UCSD-AML1 (cell line): ENCODE measurements around the gene LIN28B.
"Not testable (repeated sequence)": the region's sequence is repeated elsewhere in the genome, so short reads cannot be mapped to it uniquely, and the experiment has no call there.

Source experiments
- DNase-seq: peaks from one replicate; lab custom pipeline; 2025; ENCODE audit not compliant: unreplicated experiment; lab: John Stamatoyannopoulos, UW

LIN28B gene

DNA sequence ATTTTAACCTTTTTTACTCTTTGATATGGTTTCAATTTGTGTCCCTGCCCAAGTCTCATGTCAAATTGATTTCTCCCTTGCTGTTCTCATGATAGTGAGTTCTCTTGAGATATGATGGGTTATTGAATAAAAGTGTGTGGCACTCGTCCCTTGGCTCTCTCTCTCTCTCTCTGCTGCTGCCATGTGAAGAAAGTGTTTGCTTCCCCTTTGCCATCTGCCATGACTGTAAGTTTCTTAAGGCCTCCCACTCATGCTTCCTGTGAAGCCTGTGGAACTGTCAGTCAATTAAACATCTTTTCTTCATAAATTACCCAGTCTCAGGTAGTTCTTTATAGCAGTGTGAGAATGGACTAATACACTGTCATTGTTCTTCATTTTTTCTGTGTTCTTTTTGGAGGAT lies 48.5 kb downstream of the LIN28B start:
- DNase-seq, result no peak

DNA sequence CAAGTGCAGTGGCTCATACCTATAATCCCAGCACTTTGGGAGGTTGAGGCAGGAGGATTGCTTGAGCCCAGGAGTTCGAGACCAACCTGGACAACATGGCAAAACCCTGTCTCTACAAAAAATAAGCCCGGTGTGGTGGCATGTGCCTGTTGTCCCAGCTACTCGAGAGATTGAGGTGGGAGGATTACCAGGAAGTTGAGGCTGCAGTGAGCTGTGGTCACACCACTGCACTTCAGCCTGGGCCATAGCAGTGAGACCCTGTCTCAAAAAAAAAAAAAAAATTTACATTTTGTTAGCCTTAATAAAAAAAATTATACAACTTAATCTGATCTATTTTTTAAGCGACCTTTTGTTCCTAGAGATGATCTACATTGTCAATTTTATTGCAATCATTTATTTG lies 56.6 kb downstream of the LIN28B start:
- DNase-seq, result not testable (repeated sequence)

DNA sequence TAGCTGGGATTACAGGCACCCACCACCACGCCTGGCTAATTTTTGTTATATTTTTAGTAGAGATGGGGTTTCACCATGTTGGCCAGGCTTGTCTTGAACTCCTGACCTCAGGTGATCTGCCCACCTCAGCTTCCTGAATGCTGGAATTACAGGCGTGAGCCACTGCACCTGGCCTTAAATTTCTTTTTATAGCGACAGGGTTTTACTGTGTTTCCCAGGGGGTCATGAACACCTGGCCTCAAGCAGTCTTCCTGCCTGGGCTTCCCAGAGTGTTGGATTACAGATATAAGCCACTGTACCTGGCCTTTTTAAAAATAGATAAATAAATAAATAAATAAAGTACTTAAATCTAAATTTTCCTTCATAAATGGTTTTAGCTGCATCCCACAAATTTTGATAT lies 57.5 kb downstream of the LIN28B start:
- no peak for DNase-seq

DNA sequence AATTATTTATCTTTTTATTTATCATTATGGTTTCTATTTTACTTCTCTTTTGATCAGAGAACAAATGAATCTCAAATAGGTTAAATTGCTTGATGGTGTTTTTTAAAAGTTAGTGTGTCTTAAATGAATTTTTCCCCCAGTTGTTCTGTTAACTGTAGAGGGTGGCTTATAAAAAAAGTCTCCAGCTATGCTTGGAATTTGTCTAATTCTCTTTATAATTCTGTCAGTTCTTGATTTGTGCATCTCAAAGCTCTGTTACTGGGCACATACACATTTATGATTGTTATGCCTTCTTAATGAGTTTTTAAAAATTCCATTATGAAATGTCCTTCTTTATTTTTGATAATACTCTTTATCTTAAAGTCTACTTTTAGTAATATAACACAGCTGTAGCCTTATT lies 58.0 kb downstream of the LIN28B start:
- no peak for DNase-seq

DNA sequence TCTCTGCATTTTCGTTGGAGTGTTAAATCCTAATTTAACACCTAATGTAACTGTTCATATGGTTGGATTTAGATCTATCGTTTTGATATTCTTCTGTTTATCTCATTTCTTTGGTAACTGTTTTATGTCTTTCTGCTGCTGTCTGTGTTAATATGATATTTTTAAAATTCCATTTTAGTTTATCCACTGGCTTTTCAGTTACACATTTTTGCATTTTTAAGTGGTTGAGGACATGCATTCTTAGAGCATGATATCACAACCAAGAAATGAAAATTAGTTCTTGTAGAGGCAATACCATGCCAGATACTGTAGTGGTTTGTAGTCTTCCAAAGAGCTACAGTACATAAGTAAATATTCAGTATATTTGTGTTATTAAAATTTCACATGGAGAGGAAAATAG lies 58.6 kb downstream of the LIN28B start:
- DNase-seq, result no peak

DNA sequence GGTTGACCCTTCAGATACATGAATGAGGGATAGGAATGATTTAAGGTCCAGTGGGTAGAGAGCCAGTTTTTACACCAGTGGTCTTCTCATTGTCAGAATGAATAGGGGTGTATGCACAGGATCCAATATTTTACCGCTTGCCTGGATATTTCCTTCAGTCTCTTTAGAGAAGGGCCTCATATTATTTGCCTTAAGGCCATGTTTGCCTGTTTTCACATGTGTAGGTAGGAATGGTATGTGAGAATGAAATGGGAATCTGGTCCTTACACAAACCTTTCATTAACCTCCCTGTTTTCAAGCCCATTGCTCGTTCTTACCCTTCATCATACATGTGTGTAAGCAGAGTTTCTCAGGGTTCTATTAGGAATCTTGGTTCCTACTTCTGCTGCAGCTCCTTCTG lies 62.4 kb downstream of the LIN28B start:
- DNase-seq, result no peak

DNA sequence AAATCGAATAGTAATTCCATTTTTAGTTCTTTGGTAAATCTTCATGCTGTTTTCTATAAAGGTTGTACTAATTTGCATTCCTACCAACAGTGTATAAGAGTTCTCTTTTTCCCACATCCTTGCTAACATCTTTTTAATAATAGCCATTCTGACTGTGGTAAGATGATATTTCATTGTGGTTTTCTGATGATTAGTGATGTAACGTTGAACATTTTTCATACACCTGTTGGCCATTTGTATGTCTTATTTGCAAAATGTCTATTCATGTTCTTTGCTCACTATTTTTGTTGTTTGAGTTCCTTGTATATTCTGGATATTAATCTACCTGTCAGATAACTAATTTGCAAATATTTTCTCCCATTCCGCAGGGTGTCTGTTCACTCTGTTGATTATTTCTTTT lies 64.5 kb downstream of the LIN28B start:
- DNase-seq, result no peak

DNA sequence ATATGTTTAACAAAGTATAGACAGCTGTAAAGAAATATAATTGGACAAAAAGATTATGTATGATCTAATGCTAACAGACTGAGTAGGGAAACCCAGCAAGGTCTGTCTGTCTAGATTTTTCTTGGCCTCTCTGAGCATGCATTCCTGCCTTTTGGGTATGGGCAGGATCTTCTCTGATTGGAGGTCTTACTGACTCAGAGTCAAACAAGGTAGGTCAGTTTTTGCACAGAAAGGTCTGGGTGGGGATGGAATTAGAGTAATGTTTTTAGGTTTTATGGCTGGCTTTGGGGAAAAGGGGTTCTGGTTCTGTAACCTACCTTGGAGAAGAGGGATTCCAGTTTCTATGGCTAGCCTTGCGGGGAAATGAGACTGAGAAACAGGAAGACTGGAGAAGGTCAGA lies 65.5 kb downstream of the LIN28B start:
- DNase-seq, result no peak

DNA sequence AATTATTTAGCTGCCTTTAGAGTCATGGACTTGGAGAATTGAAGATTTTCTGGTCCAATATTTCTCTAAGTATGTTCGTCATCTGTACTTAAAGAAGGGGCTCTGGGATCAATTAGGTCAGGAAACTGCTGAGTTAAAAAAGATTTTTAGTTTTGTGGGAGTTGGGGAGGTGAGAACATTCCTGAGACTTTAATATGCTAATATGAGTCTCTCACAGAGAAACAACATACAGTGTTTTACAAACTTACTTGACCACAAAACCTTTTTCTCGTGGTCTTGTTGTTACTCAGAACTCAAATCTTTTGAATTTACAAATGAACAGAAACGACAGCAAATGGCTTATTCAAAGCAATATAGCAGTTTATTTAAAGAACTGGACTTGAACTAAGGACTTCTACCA lies 67.9 kb downstream of the LIN28B start:
- no peak for DNase-seq

DNA sequence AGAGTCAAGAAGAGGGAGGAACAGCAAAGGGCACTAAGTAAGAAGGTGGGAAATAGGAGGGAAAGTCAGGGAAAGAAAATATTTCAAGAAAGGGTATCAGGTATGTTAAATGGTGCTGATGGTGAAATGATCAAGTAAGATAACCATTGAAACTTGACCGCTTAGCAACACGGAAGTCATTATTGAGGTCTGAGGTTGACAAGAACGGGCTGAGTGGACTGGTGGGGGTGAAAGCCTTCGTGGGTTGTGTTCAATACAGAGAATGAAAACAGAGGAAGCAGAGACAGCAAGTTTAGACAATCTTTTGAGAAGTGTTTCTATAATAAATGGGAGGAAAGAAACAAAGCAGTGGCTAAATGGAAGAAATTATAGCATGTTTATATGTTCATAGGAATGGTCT lies 72.0 kb downstream of the LIN28B start:
- no peak for DNase-seq

DNA sequence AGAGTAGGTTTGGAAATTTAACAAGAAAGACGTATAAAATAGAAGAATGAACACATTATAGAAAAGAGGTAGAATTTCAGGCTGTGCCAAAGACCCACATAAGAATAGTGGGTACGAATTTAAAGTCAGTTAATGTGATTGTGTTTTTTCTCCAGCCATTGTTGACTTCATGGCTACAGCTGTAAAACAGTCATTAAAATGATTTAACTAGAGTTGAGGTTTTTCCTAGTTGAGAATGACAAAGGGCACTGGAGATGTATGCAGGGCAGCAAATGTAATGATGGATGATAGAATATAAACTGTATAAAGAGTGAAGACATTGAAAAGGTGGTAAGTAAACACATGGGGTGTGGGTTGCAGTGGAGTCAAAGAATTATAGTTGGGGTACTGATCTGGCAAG lies 72.7 kb downstream of the LIN28B start:
- DNase-seq, result no peak

DNA sequence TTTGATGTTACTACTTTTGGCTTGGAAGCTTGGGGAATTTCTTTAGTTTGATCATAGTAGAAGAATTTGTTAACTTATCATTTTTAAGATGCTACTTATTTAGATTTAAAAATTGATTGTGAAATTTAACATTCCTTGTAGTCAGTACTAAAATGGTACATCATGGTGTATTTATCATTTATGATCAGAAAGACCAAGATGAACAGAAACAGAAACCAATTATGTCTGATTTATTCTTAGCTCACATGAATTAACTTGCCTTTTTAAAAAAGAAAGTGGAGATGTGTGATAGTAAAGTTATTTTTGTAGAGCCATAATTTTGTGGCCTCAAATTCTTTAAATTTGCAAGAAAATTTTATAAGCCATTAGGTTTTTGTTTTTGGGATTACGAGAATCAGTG lies 77.6 kb downstream of the LIN28B start:
- DNase-seq, result no peak

DNA sequence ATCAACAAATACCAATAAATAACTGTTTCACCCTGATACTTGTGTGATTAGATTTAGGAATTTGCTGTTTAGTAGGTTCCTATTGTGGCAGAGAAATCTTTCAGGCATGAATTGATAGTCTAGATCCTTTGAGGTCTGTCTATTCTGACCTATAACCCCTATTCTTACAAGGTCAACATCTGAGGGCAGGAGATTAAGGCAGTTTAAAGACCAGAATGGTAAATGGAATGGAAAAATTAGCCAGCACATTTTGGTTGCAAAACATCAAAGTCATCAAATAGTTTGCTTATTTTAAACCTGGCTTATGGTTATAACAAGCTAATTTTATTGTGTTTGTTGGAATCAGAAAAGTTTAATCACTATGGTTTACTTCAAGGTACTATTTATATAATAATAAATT lies 78.4 kb downstream of the LIN28B start:
- no peak for DNase-seq

DNA sequence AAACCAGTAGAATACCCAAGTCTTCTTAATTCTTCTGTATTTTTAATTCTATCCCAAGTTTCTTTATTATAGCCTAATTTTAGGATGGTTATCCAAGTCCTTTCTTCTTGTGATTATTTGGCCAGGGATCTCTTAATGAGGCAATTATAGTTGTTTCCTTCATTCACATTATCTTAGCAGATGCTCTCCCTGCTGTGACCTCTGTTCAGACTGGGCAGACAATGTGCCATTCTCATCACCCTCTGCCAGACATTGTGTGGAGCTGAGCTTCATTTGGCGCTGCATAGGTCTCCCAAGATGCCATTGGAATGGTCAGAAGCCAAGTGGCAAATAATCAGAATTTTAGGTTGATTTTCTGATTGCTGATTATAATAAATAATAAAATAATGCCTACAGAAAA lies 79.4 kb downstream of the LIN28B start:
- DNase-seq, result no peak

DNA sequence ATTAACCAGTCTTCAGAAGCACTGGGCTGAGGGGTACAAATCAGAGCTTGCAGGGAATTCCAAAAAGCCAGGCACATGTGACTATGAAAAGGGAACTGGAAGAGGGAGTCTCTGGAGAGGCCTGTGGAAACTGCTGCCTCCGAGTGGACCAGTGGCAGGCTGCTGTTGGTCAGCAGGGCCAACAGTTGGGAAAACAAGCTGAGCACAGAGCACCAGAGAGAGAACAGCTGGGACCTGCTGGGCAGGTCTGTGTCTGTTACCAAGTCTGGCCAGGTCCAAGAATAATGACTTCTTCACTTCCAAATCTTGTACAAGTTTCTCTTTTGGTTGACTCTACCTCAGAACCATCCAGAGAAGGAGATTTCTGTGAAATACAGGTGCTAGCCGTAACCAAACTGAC lies 81.4 kb downstream of the LIN28B start:
- DNase-seq, result no peak

DNA sequence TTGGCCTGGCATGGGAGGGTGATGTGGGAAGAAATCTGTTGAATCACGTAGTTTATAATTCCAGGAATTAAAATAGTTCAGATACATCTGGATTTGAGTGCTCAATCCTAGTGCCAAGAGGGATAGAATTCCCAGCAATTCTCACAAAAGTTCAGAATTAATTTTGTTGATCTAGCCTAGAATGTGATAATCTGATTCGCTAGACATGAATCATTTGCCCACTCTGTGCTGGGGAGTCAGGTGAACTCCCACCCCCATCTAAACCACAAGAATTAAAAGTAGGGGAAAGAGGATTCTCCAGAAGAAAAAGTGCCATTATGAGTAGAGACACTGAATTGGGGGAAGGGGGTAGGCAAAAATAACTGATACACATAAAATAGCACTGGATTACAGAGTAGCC lies 85.0 kb downstream of the LIN28B start:
- DNase-seq, result no peak

DNA sequence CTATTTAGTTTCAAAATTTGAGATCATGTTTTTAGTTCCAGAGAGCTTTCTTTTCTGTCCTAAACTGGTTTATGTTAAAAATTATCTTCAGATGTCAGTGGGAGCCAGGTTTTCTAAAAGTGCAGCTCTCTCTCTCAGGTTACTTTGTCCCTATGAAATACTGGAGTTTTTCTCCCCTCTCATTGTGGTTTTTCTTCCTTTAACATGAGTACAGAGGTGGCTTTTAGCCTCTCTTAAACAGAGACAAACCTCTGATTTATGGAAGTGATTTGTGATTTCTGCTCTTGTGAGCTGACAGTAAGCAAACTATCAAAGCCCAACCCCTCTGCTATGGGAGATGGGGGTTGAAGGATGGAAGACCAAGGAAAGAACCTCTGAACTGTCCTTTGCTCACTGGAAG lies 85.7 kb downstream of the LIN28B start:
- DNase-seq, result no peak

DNA sequence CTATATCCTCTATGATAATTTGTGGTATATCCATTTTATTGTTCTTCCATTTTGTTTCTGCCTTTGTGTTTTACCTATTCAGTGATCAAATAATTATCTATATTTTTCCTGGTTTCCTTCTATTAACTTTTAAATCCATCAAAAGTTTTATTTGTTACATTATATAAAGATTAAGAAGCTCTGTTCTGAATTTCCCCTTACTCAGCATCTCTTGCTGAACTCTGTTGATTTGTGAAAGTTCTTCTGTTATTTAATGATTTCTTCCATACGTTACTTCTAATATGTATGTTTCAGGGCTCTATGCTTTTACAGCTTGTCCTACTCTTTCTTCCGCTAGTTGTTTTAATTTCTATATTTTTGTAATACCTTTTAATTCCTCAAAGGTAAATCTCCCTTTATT lies 87.1 kb downstream of the LIN28B start:
- no peak for DNase-seq

DNA sequence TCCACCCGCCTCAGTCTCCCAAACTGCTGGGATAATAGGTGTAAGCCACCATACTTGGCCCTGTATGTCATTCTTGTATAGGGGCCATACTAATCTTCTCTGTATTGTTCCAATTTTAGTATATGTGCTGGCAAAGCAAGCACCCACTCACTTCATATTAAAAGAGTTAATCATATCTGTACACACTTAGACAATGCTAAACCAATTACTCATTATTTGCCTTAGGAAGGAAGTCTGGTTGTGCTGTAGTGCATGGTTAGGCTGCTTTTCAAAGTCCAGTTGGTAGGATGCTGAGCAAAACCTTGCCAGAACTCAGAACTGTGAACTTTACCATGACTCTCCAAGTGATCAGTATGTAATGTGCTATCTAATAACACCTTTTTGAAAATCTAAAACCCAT lies 88.6 kb downstream of the LIN28B start:
- no peak for DNase-seq

DNA sequence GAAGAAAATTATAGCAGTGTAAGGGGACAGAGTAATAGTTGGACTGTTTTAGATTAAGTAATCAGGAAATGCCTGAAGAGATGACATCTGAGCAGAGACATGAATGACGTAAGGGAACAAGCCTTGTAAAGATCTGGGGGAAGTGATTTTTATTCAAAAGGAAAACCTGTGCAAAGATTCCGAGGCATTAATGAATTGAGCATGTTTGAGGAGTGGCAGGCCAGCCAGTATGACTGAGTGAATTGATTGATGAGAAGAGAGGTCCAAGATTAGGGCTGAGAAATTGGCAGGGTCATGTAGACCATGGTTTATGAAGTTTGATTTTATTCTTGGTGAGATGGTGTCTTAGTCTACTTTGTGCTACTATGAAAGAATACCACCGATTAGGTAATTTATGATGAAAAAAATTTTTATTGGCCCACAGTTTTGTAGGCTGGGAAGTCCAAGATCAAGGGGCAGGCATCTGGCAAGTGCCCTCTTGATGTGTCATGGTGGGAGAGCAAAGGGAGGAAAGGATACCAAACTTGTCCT lies 95.1 kb downstream of the LIN28B start:
- no peak for DNase-seq

DNA sequence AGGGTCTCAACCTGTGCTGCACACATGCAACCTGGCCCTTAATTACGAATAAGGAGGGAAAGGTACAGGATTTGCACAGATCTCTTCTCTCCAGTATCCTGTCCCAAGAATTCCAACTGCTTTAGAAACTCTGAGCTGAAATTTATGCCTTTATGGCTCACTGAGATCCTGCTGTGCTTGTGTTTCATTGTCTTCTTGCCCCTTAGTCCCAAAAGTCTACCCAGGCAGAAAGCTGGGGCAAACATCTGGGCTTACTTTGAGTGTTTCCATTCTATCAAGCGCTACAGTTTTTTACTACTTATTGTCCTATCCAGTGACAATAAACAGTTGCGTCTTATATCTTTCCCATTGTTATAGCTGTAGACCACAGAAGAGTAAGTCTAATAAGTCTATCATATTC lies 99.7 kb downstream of the LIN28B start:
- DNase-seq, result no peak

DNA sequence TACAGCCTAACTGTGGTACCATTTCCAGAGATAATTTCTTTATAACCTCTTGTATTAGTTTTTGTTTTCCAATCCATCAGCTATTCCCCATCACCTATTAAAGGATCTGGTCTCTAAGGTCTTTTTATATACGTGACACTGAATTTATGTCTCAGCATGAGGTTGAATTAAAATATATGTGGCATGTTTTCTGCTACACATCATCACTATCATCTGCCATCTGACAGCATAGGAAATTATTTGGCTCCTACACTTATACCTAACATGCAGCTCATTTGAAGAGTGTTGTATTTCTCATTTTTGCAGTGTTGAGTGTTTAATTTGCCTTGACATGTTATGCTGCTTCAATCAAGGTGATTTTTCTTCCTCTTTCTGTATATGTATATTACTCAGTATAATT lies 100.3 kb downstream of the LIN28B start:
- DNase-seq, result no peak

DNA sequence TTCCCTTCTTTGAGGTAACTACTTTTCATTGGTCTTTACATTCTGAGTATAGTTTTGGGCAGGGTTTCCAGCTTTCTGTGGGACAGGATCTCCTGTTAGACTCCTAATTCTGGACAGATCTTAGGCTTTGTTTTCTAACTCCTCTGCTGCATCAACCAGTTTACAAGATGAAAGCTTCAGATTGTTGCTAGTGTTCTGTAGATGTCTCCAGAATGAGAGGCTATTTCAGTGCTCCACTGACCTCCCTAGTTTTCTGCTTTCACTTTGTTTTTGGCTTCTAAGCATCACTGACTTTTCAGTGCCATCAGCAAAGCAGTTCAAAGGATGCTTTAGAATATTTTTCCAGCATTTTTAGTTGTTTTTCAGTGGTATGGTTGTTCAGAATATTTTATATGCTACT lies 101.4 kb downstream of the LIN28B start:
- DNase-seq, result no peak

DNA sequence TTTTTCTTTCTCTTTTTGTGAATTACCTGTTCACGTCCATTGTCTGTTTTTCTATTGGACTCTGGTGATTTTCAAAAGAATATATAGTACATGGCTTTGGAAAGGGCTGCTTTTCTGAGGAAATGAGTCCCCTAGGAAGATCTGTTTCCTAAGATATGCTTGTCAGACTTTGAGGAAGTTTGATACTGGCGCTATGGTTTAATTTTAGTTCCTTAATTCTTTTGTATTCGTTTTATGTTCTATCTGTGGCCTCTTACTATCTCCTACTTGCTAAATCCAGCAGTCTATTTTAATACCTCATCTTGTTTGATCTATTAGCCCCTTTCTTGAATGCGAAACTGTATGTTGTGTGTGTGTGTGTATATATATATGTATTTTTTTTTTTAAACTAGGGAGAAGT lies 101.9 kb downstream of the LIN28B start:
- DNase-seq, result no peak
